Measurements from ENCODE around the gene CPNE9. TPM values are rescaled to one million over a fixed set of nuclear protein-coding genes. Genes with fewer than 3 reads are reported as not detected.

CPNE9 gene, protein sequence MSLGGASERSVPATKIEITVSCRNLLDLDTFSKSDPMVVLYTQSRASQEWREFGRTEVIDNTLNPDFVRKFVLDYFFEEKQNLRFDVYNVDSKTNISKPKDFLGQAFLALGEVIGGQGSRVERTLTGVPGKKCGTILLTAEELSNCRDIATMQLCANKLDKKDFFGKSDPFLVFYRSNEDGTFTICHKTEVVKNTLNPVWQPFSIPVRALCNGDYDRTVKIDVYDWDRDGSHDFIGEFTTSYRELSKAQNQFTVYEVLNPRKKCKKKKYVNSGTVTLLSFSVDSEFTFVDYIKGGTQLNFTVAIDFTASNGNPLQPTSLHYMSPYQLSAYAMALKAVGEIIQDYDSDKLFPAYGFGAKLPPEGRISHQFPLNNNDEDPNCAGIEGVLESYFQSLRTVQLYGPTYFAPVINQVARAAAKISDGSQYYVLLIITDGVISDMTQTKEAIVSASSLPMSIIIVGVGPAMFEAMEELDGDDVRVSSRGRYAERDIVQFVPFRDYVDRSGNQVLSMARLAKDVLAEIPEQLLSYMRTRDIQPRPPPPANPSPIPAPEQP
- total RNA-seq (0.16 TPM), polyA plus RNA-seq (ENCODE audit: insufficient read depth, low read depth, low replicate concordance) (0.19 TPM)
- long read RNA-seq, donor 1 = 0 reads
- long read RNA-seq, donor 2 = 0 reads
- long read RNA-seq, donor 3 = 0 reads
- long read RNA-seq, donor 4 = 0 reads
- long read RNA-seq, donor 5 = 0 reads
- long read RNA-seq, donor 6 = 0 reads
- long read RNA-seq, donor 7 = 0 reads
- long read RNA-seq, donor 8 = 0 reads
- long read RNA-seq, donor 9 = 0 reads
- long read RNA-seq, donor 10 = 0 reads

DNA sequence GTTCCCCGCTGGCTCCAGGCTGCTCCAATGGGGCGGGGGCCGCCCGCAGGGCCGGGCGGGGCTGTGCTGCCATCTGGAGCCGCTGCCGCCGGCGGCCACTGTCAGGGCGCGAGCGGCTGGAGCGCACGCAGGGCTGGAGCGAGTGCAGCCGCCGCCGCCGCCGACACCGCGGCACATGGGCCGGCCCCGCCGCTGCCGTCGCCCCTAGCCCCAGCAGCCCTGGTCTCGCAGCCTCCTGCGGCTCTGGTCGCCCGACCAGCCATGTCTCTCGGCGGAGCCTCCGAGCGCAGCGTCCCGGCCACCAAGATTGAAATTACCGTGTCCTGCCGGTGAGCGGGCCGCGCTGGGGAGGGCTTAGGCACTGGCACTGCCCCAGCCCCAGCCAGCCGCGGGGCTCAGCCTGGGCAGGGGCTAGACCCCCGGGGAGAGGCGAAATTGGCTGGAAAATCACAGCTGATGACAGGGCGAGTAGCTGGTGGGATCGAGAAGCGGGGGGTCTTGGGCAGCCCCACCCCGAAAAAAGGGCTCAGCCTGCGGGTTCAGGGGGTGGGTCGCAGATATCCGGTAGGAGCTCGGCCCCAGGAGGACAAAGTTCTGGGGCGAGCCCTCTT is at the start of gene CPNE9:
CPNE9 (plus strand) TSS at position 98 of the 611 bp plus-strand sequence; CDS start at position 262, 164 bp downstream.
- peaks cover 0 to 9% (median 0%) of the 10 kb centered on the region in 3 donors for H3K4me1 ChIP-seq (ENCODE audit: control insufficient read depth in 2 of 3, insufficient read depth in 2 of 3, low read depth in 1 of 3, low read length in 3 of 3)
- H3K4me3 ChIP-seq (ENCODE audit: low read length in 3 of 3) = no peak within 1 kb of the TSS
- no peaks in the 10 kb centered on the region for H3K27me3 ChIP-seq (ENCODE audit: control insufficient read depth, insufficient read depth, low read length)
- H3K36me3 ChIP-seq (ENCODE audit: control insufficient read depth in 2 of 3, insufficient read depth in 3 of 3, low read length in 3 of 3) = peaks cover 0 to 8% (median 5%) of the 10 kb centered on the region in 3 donors
- intact Hi-C loops (cut with DNase I) = no loop called here
- H3K27ac ChIP-seq (ENCODE audit: low read depth in 2 of 2, low read length in 2 of 2) = no peak within 1 kb of the TSS
- no peak within 1 kb of the TSS for H3K9ac ChIP-seq (ENCODE audit: low read length in 3 of 3)
- no peaks in the 10 kb centered on the region for H3K9me3 ChIP-seq (ENCODE audit: control insufficient read depth in 2 of 3, insufficient read depth in 1 of 3, low read length in 3 of 3)
- DNase-seq (peak in 4 of 5 donors; percentile 5 to 64 (median 26)), FAIRE-seq (no peak)
- TF ChIP-seq, protein P1, sequence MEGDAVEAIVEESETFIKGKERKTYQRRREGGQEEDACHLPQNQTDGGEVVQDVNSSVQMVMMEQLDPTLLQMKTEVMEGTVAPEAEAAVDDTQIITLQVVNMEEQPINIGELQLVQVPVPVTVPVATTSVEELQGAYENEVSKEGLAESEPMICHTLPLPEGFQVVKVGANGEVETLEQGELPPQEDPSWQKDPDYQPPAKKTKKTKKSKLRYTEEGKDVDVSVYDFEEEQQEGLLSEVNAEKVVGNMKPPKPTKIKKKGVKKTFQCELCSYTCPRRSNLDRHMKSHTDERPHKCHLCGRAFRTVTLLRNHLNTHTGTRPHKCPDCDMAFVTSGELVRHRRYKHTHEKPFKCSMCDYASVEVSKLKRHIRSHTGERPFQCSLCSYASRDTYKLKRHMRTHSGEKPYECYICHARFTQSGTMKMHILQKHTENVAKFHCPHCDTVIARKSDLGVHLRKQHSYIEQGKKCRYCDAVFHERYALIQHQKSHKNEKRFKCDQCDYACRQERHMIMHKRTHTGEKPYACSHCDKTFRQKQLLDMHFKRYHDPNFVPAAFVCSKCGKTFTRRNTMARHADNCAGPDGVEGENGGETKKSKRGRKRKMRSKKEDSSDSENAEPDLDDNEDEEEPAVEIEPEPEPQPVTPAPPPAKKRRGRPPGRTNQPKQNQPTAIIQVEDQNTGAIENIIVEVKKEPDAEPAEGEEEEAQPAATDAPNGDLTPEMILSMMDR (IDR thresholded peaks at IDR 0.05; ENCODE audit: borderline replicate concordance, extremely low read depth, insufficient read depth) = no peak

DNA sequence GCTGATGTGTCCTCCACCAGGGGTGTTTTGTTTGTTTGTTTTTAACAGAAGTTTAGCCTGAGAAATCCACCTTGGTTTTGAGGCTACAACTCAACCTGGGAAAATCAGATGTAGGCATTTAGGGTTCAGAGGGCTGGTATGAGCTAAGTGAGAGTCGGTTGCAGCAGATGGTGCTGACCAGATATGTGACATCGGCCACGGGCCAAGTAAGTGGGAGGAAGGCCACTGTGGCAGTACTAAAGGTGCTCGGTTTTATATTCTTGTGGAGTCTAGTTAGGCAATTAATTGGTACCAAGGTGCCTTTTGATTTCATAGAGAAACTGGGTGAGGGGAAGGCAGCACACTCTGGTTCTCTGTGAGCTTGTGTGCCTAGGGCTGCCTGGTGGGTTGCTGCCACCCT is 43.8 kb upstream of the CPNE9 start:
- no peak for FAIRE-seq

DNA sequence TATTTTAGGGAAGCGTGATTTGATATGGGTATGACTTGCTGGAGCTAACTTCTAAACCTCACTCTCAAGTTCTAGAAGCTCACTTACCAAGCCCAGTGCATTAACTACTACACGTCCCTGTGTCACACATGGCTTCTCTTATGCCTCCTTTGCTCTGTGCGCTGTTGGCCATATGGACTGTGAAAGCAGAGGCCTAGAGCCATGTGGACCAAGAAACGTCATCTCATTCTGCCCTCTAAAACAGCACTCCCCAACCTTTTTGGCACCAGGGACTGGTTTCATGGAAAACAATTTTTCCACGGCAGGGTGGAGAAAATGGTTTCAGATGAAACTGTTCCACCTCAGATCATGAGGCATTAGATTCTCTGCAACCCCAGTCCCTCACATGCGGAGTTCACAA is 42.7 kb upstream of the CPNE9 start:
- peaks cover 0 to 3% (median 0%) of the 10 kb centered on the region in 3 donors for H3K9me3 ChIP-seq (ENCODE audit: control insufficient read depth in 2 of 3, insufficient read depth in 1 of 3, low read length in 3 of 3)
- no peaks in the 10 kb centered on the region for H3K27me3 ChIP-seq (ENCODE audit: control insufficient read depth, insufficient read depth, low read length)
- intact Hi-C loops (cut with DNase I) = no loop called here
- no peak overlapping the region for H3K9ac ChIP-seq (ENCODE audit: low read length in 3 of 3)
- TF ChIP-seq, protein P1 (IDR thresholded peaks at IDR 0.05; ENCODE audit: borderline replicate concordance, extremely low read depth, insufficient read depth) = no peak
- DNase-seq = no peak
- H3K4me1 ChIP-seq (ENCODE audit: control insufficient read depth in 2 of 3, insufficient read depth in 2 of 3, low read depth in 1 of 3, low read length in 3 of 3) = peaks cover 0 to 4% (median 0%) of the 10 kb centered on the region in 3 donors
- FAIRE-seq = no peak
- H3K4me3 ChIP-seq (ENCODE audit: low read length in 3 of 3) = no peak overlapping the region
- H3K36me3 ChIP-seq (ENCODE audit: control insufficient read depth in 2 of 3, insufficient read depth in 3 of 3, low read length in 3 of 3) = peaks cover 8 to 61% (median 38%) of the 10 kb centered on the region in 3 donors
- no peak overlapping the region for H3K27ac ChIP-seq (ENCODE audit: low read depth in 2 of 2, low read length in 2 of 2)

More for the DNA sequence above, 43.8 kb upstream of the CPNE9 start:
- no peak overlapping the region for H3K4me3 ChIP-seq (ENCODE audit: low read length in 3 of 3)
- TF ChIP-seq, protein P1 (IDR thresholded peaks at IDR 0.05; ENCODE audit: borderline replicate concordance, extremely low read depth, insufficient read depth) = no peak
- H3K4me1 ChIP-seq (ENCODE audit: control insufficient read depth in 2 of 3, insufficient read depth in 2 of 3, low read depth in 1 of 3, low read length in 3 of 3) = peaks cover 0 to 4% (median 0%) of the 10 kb centered on the region in 3 donors
- no peak for DNase-seq
- no peak overlapping the region for H3K9ac ChIP-seq (ENCODE audit: low read length in 3 of 3)
- H3K27ac ChIP-seq (ENCODE audit: low read depth in 2 of 2, low read length in 2 of 2) = no peak overlapping the region
- peaks cover 0 to 3% (median 0%) of the 10 kb centered on the region in 3 donors for H3K9me3 ChIP-seq (ENCODE audit: control insufficient read depth in 2 of 3, insufficient read depth in 1 of 3, low read length in 3 of 3)
- no peaks in the 10 kb centered on the region for H3K27me3 ChIP-seq (ENCODE audit: control insufficient read depth, insufficient read depth, low read length)
- peaks cover 8 to 66% (median 38%) of the 10 kb centered on the region in 3 donors for H3K36me3 ChIP-seq (ENCODE audit: control insufficient read depth in 2 of 3, insufficient read depth in 3 of 3, low read length in 3 of 3)
- intact Hi-C loops (cut with DNase I) = no loop called here
